ENCODE measurements around the gene INCENP. TPM values are rescaled to one million over a fixed set of nuclear protein-coding genes. Genes with fewer than 3 reads are reported as not detected.
"Not testable (repeated sequence)": the region's sequence is repeated elsewhere in the genome, so short reads cannot be mapped to it uniquely, and the experiment has no call there.

Gene INCENP
- 20.5 and 46.2 TPM in 2 replicates for total RNA-seq (2014; rRNA removed; shearing (Covaris generic); ENCODE audit: low replicate concordance)

GRCh38 chr11:62123669-62124185 is at the start of gene INCENP:
Gene INCENP, plus strand, starts transcription at chr11:62124011. Its CDS starts 4,151 bp downstream, at chr11:62128162.
- Histone ChIP-seq H3K36me3 (peaks cover 18% of the 10 kb centered on the region), H3K4me3 (peak within 1 kb of the TSS; percentile 78), H3K27me3 (no peaks in the 10 kb centered on the region), H3K9me3 (no peaks in the 10 kb centered on the region)
- peak; percentile 97 for DNase-seq

GRCh38 chr11:62075438-62075837 is 48.4 kb upstream of the INCENP start:
- Histone ChIP-seq H3K36me3 (no peaks in the 10 kb centered on the region), H3K27me3 (no peaks in the 10 kb centered on the region), H3K9me3 (no peaks in the 10 kb centered on the region), H3K4me3 (no peak overlapping the region)
- no peak for DNase-seq

DNA sequence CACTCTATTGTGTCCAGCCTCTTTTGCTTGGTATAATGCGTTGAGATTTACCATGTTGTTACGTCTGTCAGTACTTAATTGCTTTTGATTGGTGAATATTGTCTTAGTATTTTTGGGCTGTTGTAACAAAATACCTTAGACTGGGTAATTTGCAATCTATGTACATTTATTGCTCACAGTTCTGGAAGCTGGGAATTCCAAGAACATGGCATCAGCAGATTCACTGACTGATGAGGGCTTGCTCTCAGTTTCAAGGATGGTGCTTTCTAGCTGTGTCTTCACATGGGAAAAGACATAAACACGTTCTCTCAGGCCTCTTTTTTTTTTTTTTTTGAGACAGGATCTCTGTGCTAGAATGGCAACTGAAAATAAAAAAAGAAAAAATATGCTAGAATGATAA is 46.7 kb upstream of the INCENP start:
- no peaks in the 10 kb centered on the region for H3K27me3 ChIP-seq
- no peaks in the 10 kb centered on the region for H3K36me3 ChIP-seq
- no peak overlapping the region for H3K4me3 ChIP-seq
- DNase-seq, result no peak
- H3K9me3 ChIP-seq, result no peaks in the 10 kb centered on the region

DNA sequence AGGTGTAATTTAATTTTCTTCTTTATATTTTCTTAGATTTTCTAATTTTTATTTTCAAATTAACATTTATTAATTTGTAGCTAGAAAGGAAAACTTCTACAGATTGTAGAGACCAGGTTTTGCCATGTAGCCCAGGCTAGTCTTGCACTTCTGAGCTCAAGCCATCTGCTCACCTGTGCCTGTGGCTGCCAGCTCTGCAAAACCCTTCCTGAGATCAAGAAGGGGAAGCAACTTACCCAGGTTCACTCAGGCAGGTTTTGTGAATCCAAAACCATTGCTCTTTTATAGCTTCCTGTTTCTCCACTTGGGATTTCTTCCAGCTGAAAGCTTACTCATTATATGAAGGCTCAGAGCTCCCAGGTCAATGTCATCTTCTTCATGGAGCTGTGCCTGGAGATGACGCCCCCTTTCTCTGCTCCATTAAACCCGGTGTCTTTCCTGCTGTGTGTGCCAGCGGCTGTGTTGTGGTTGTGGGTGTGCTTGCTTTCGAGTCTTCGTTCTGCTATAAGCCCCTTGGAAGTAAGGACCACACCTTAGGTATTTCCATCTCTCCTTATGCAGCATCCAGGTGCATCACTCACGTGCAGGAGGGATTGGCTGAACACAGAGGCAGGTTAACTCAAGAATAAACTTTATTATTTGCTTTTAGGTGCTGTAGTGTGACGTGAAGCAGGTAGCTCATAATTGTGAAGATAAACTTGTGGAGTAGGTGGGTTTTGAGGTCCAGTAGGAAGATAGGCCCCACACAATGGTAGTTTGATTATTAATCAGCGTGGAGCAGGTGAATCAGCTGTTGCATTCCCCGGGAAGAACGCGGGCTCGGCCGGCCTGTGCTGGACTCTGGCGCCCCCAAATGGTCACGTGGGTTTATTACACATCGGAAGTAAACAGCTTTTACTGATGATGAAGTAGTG is 42.2 kb upstream of the INCENP start:
- Histone ChIP-seq H3K36me3 (no peaks in the 10 kb centered on the region), H3K4me3 (no peak overlapping the region)

GRCh38 chr11:62082292-62082657 is 41.5 kb upstream of the INCENP start:
- Histone ChIP-seq H3K4me3 (no peak overlapping the region), H3K9me3 (peaks cover 3% of the 10 kb centered on the region), H3K36me3 (no peaks in the 10 kb centered on the region), H3K27me3 (no peaks in the 10 kb centered on the region)
- no peak for DNase-seq

More for the DNA sequence above, 42.2 kb upstream of the INCENP start:
- peak; percentile 69 for DNase-seq
- no peaks in the 10 kb centered on the region for H3K27me3 ChIP-seq
- no peaks in the 10 kb centered on the region for H3K9me3 ChIP-seq

- peaks cover 23% of the 10 kb centered on the region for H3K9me3 ChIP-seq
- not testable (repeated sequence) for H3K36me3 ChIP-seq, H3K27me3 ChIP-seq, DNase-seq, H3K4me3 ChIP-seq
Measured at GRCh38 chr11:62084801-62085200, 39.0 kb upstream of the INCENP start.

- Histone ChIP-seq H3K27me3 (no peaks in the 10 kb centered on the region), H3K36me3 (no peaks in the 10 kb centered on the region), H3K9me3 (peaks cover 25% of the 10 kb centered on the region), H3K4me3 (no peak overlapping the region)
- DNase-seq, result no peak
Measured at GRCh38 chr11:62087694-62088093, 36.1 kb upstream of the INCENP start.

- H3K27me3 ChIP-seq, result no peaks in the 10 kb centered on the region
- H3K36me3 ChIP-seq, result no peaks in the 10 kb centered on the region
- no peak overlapping the region for H3K4me3 ChIP-seq
- DNase-seq, result no peak
- H3K9me3 ChIP-seq, result peaks cover 25% of the 10 kb centered on the region
Measured at GRCh38 chr11:62088331-62088933, 35.4 kb upstream of the INCENP start.

DNA sequence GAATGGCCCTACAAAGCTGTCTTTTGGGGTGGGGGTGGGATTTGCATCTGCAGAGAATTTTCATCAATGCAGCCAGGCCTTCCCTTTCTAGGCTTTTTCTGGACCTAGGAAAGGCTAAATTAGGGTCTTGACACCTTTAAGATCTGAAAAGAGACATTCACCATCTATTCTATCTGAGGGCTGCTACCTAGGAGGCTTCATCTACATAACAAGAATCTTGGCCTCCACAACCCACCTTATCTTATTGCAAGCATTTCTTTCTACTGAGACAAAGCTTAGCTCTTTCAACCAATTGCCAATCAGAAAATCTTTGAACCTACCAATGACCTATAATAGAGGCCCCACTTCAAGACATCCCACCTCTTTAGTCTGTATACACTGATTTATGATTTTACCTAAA is 20.7 kb upstream of the INCENP start:
- H3K36me3 ChIP-seq, result no peaks in the 10 kb centered on the region
- H3K4me3 ChIP-seq, result no peak overlapping the region
- DNase-seq, result no peak
- no peaks in the 10 kb centered on the region for H3K9me3 ChIP-seq
- H3K27me3 ChIP-seq, result no peaks in the 10 kb centered on the region

GRCh38 chr11:62103986-62104385 is 19.8 kb upstream of the INCENP start:
- H3K36me3 ChIP-seq, result no peaks in the 10 kb centered on the region
- H3K27me3 ChIP-seq, result no peaks in the 10 kb centered on the region
- no peaks in the 10 kb centered on the region for H3K9me3 ChIP-seq
- H3K4me3 ChIP-seq, result no peak overlapping the region
- DNase-seq, result no peak

GRCh38 chr11:62104816-62105653 is 18.8 kb upstream of the INCENP start:
- no peak for DNase-seq
- Histone ChIP-seq H3K4me3 (no peak overlapping the region), H3K9me3 (no peaks in the 10 kb centered on the region)

GRCh38 chr11:62105667-62106191 is 18.1 kb upstream of the INCENP start:
- no peak overlapping the region for H3K4me3 ChIP-seq
- H3K27me3 ChIP-seq, result no peaks in the 10 kb centered on the region
- no peaks in the 10 kb centered on the region for H3K9me3 ChIP-seq
- DNase-seq, result no peak
- H3K36me3 ChIP-seq, result no peaks in the 10 kb centered on the region

More at GRCh38 chr11:62104816-62105653, 18.8 kb upstream of the INCENP start:
- Histone ChIP-seq H3K27me3 (no peaks in the 10 kb centered on the region), H3K36me3 (no peaks in the 10 kb centered on the region)

- Histone ChIP-seq H3K27me3 (no peaks in the 10 kb centered on the region), H3K36me3 (no peaks in the 10 kb centered on the region), H3K9me3 (no peaks in the 10 kb centered on the region), H3K4me3 (no peak overlapping the region)
- DNase-seq, result no peak
Measured at GRCh38 chr11:62108017-62108750, 15.6 kb upstream of the INCENP start.

- Histone ChIP-seq H3K4me3 (no peak overlapping the region), H3K9me3 (no peaks in the 10 kb centered on the region), H3K27me3 (no peaks in the 10 kb centered on the region), H3K36me3 (no peaks in the 10 kb centered on the region)
- DNase-seq, result no peak
Measured at GRCh38 chr11:62108971-62109404, 14.8 kb upstream of the INCENP start.

GRCh38 chr11:62115085-62115694 is 8.6 kb upstream of the INCENP start:
- no peak overlapping the region for H3K4me3 ChIP-seq
- peaks cover 4% of the 10 kb centered on the region for H3K9me3 ChIP-seq
- H3K27me3 ChIP-seq, result no peaks in the 10 kb centered on the region
- DNase-seq, result no peak
- no peaks in the 10 kb centered on the region for H3K36me3 ChIP-seq
